Ascending aorta (tissue), 2 donors: ENCODE results near the gene BLID. TPM values are rescaled to one million over a fixed set of nuclear protein-coding genes. Genes with fewer than 3 reads are reported as not detected.

Source experiments
- DNase-seq, 2 donors: peaks; one replicate each; pipeline ENCODE4 v3.0.0-alpha.2; 2019; ENCODE audit warnings: low spot score in 2 of 2
- H3K27ac ChIP-seq, 2 donors: fragments of 200-600 bp; sonication (generic); one replicate each; pipeline ENCODE4 v1.5.1; 2016 to 2017; ENCODE audit warnings: mild to moderate bottlenecking in 1 of 2
- H3K27me3 ChIP-seq: fragments of 200-600 bp; sonication (generic); one replicate; pipeline ENCODE4 v1.5.1; 2017
- H3K36me3 ChIP-seq, 2 donors: fragments of 200-600 bp; sonication (generic); one replicate each; pipeline ENCODE4 v1.5.1; 2016
- H3K4me1 ChIP-seq, 2 donors: fragments of 200-600 bp; sonication (generic); one replicate each; pipeline ENCODE4 v1.5.1; 2016 to 2017; ENCODE audit warnings: mild to moderate bottlenecking in 1 of 2
- H3K4me3 ChIP-seq, 2 donors: fragments of 200-600 bp; sonication (generic); one replicate each; pipeline ENCODE4 v1.5.1; 2016 to 2017; ENCODE audit warnings: mild to moderate bottlenecking in 1 of 2
- H3K9me3 ChIP-seq, 2 donors: fragments of 200-600 bp; sonication (generic); one replicate each; pipeline ENCODE4 v1.5.1; 2016
- CTCF ChIP-seq, 3 experiments: fragments of 200-600 bp in 2 of 3; fragments of 450-650 bp in 1 of 3; sonication (generic) in 2 of 3; IDR thresholded peaks; one replicate each; pipeline ENCODE4 v1.5.1; 2016 to 2019; ENCODE audit warnings: antibody characterized with exemption in 3 of 3, mild to moderate bottlenecking in 1 of 3, moderate library complexity in 1 of 3
- intact Hi-C: fragments of 100-400 bp; cut with DNase I; formaldehyde crosslinking; loops from one replicate; pipeline ENCODE4 v1.15.1; 2023
- total RNA-seq: library from RNA; depleted of rRNA; stranded (reverse); fragments of >200 nt; gene quantifications from one replicate; pipeline ENCODE4 v1.1.0, GENCODE V29; 2016

BLID gene
- total RNA-seq, 1 donor from 2014 or later = not detected

GRCh38 chr11:122103726-122104125 lies 12.3 kb downstream of the BLID start:
- no peaks in the 10 kb centered on the region for H3K36me3 ChIP-seq
- H3K27ac ChIP-seq = peak overlapping the region; percentile 91
- TF ChIP-seq CTCF (IDR thresholded peaks at IDR 0.05) = no peak
- no peak for DNase-seq
- H3K4me1 ChIP-seq = peaks cover 3 to 28% of the 10 kb centered on the region in 2 donors
- intact Hi-C loops = loop anchor here (1.0 to 10.0 kb wide), 6 partner anchors 99 to 511 kb away; no protein-coding TSS in a partner anchor
- H3K27me3 ChIP-seq = no peaks in the 10 kb centered on the region
- H3K4me3 ChIP-seq = peak overlapping the region in 1 of 2 donors; percentile 77
- no peaks in the 10 kb centered on the region for H3K9me3 ChIP-seq

- no peaks in the 10 kb centered on the region for H3K27me3 ChIP-seq
- TF ChIP-seq CTCF (IDR thresholded peaks at IDR 0.05) = no peak
- no peaks in the 10 kb centered on the region for H3K36me3 ChIP-seq
- peak overlapping the region in 1 of 2 donors; percentile 77 for H3K4me3 ChIP-seq
- H3K4me1 ChIP-seq = peaks cover 3 to 25% of the 10 kb centered on the region in 2 donors
- no peak for DNase-seq
- H3K27ac ChIP-seq = peak overlapping the region; percentile 91
- H3K9me3 ChIP-seq = no peaks in the 10 kb centered on the region
- intact Hi-C loops = loop anchor here (1.0 to 10.0 kb wide), 6 partner anchors 99 to 511 kb away; no protein-coding TSS in a partner anchor
Measured at GRCh38 chr11:122103321-122103720, 12.7 kb downstream of the BLID start.

- no peak for TF ChIP-seq CTCF (IDR thresholded peaks at IDR 0.05)
Measured at GRCh38 chr11:122102426-122102825, 13.6 kb downstream of the BLID start.

GRCh38 chr11:122101625-122102291 lies 14.3 kb downstream of the BLID start:
- H3K4me3 ChIP-seq = peak overlapping the region; percentile 71 to 77
- peak; percentile 60 to 80 (median 72) for TF ChIP-seq CTCF (IDR thresholded peaks at IDR 0.05)
- intact Hi-C loops = loop anchor here (1.0 to 10.0 kb wide), 10 partner anchors 55 to 509 kb away; no protein-coding TSS in a partner anchor
- DNase-seq = peak in 1 of 2 donors; percentile 86
- H3K9me3 ChIP-seq = no peaks in the 10 kb centered on the region
- peaks cover 3 to 25% of the 10 kb centered on the region in 2 donors for H3K4me1 ChIP-seq
- H3K27ac ChIP-seq = peak overlapping the region; percentile 91
- no peaks in the 10 kb centered on the region for H3K36me3 ChIP-seq
- no peaks in the 10 kb centered on the region for H3K27me3 ChIP-seq

More at GRCh38 chr11:122102426-122102825, 13.6 kb downstream of the BLID start:
- Histone ChIP-seq H3K9me3 (no peaks in the 10 kb centered on the region), H3K4me3 (peak overlapping the region; percentile 71 to 77), H3K27me3 (no peaks in the 10 kb centered on the region), H3K4me1 (peaks cover 3 to 25% of the 10 kb centered on the region in 2 donors), H3K36me3 (no peaks in the 10 kb centered on the region), H3K27ac (peak overlapping the region; percentile 91)
- no peak for DNase-seq
- intact Hi-C loops = loop anchor here (5.0 to 10.0 kb wide), 5 partner anchors 202 to 510 kb away; no protein-coding TSS in a partner anchor

- intact Hi-C loops = loop anchor here (1.0 to 10.0 kb wide), 10 partner anchors 56 to 508 kb away; no protein-coding TSS in a partner anchor
- DNase-seq = peak in 1 of 2 donors; percentile 19
- no peaks in the 10 kb centered on the region for H3K36me3 ChIP-seq
- peak overlapping the region; percentile 91 for H3K27ac ChIP-seq
- TF ChIP-seq CTCF (IDR thresholded peaks at IDR 0.05) = no peak
- peaks cover 3 to 21% of the 10 kb centered on the region in 2 donors for H3K4me1 ChIP-seq
- H3K4me3 ChIP-seq = peak overlapping the region; percentile 71 to 77
- no peaks in the 10 kb centered on the region for H3K9me3 ChIP-seq
- H3K27me3 ChIP-seq = no peaks in the 10 kb centered on the region
Measured at GRCh38 chr11:122100756-122101080, 15.3 kb downstream of the BLID start.
